Adrenal gland (tissue), 12 donors: ENCODE data around the gene CENPE. TPM values are rescaled to one million over a fixed set of nuclear protein-coding genes. Genes with fewer than 3 reads are reported as not detected.

Source experiments
- DNase-seq, 7 donors: peaks; one replicate each; pipeline ENCODE4 v3.0.0-alpha.2; 2019 to 2020
- H3K27ac ChIP-seq, 5 donors: fragments of 200-600 bp; sonication (generic) in 4 of 5; 1 replicate in 3 of 5; 2 replicates in 2 of 5; pipeline versions ENCODE4 v1.5.1 to v1.8.0; 2016 to 2020; ENCODE audit warnings: mild to moderate bottlenecking in 1 of 5
- H3K27me3 ChIP-seq: fragments of 200-600 bp; 2 replicates; pipeline ENCODE4 v1.8.0; 2021
- H3K36me3 ChIP-seq, 2 donors: fragments of 200-600 bp; replicated peaks in 1 of 2; 1 replicate in 1 of 2; 2 replicates in 1 of 2; pipeline versions ENCODE4 v1.5.1 to v1.8.0; 2018 to 2022
- H3K4me1 ChIP-seq, 2 donors: fragments of 200-600 bp; replicated peaks in 1 of 2; 1 replicate in 1 of 2; 2 replicates in 1 of 2; pipeline versions ENCODE4 v1.5.1 to v1.8.0; 2018 to 2021
- H3K4me3 ChIP-seq, 4 donors: fragments of 200-600 bp; sonication (generic) in 3 of 4; one replicate each; pipeline ENCODE4 v1.5.1; 2016 to 2018
- H3K9me3 ChIP-seq, 3 donors: fragments of 200-600 bp; sonication (generic) in 1 of 3; replicated peaks in 1 of 3; 1 replicate in 2 of 3; 2 replicates in 1 of 3; pipeline versions ENCODE4 v1.5.1 to v1.8.0; 2016 to 2021
- POLR2A ChIP-seq, 2 donors: fragments of 450-650 bp; IDR thresholded peaks; one replicate each; pipeline ENCODE4 v1.6.1; 2017; ENCODE audit warnings: antibody characterized with exemption in 2 of 2, mild to moderate bottlenecking in 2 of 2, moderate library complexity in 1 of 2
- WGBS, 4 donors: extraction: QIAGEN DNeasy Blood & Tissue Kit in 2 of 4; methylation state at CpG; one replicate each; pipeline versions ENCODE4 v1.1.5 to v1.1.7; 2013 to 2017; 5-methylcytosine and 5-hydroxymethylcytosine counted together
- intact Hi-C, 2 donors: fragments of 100-400 bp; cut with DNase I; formaldehyde crosslinking; loops; one replicate each; pipeline versions ENCODE4 v1.14.1 to v1.15.0; 2022 to 2023
- polyA plus RNA-seq, 3 donors: library from polyadenylated mRNA; stranded (reverse); fragments of 200-250 nt in 2 of 3; fragments of 350-450 nt in 1 of 3; fragmentation: Illumina TruSeq in 1 of 3; extraction: RNeasy Lipid Tissue Mini Kit (QIAGEN cat#74804) in 1 of 3; gene quantifications; one replicate each; pipeline ENCODE4 v1.2.3, GENCODE V29; 2013 to 2014
- total RNA-seq, 9 donors: library from RNA; depleted of rRNA in 4 of 9; stranded (reverse); fragments of >200 nt in 4 of 9; fragments of 120-200 nt in 1 of 9; fragmentation: NEBNext Ultra II Directional in 1 of 9; extraction: Animal tissue kit (Norgen Biotek cat#: 25700) in 1 of 9; gene quantifications; one replicate each; pipeline versions ENCODE4 v1.1.0 to v1.2.4, GENCODE V29; 2013 to 2023
- TF ChIP-seq, protein P1 (sequence below), 6 experiments: fragments of 450-650 bp in 4 of 6; fragments of 200-600 bp in 2 of 6; sonication (generic) in 1 of 6; IDR thresholded peaks; 1 replicate in 5 of 6; 2 replicates in 1 of 6; pipeline versions ENCODE4 v1.5.1 to v1.8.0; 2016 to 2021; ENCODE audit warnings: antibody characterized with exemption in 6 of 6, mild to moderate bottlenecking in 2 of 6, moderate library complexity in 1 of 6
- donor health status: healthy with polysubstance abuse.
- donor health status: Bipolar disorder and iron deficiency.
- donor health status: DM: yes; HTN: yes; CAD: no.
- donor health status: DM: no; HTN: no; CAD: no.
- donor health status: DM: no; HTN: no; CAD: no.
- donor health status: DM: yes; HTN: yes; CAD: no.

The CENPE gene
- total and polyA plus RNA-seq, 12 donors: 0.17 to 5.7 (median 0.87) TPM

DNA sequence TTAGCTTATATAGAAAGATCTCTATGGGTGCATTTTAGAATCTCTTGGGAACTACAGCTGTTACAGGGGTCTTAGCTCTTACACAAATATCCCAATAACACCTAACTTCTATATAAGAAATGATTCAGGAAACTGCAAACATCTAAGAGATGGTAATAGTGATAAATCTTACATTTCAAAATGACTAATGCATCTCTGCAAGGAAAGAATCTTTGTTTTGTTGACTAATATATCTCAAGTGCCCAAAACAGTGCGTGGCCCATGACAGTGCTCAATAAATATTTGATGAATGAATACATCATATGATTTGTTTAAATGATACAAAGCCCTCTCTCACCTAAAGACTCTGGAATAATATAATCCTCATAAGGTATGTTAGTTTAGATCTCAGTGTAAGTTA lies 47.5 kb downstream of the CENPE start:
- H3K4me3 ChIP-seq: no peak overlapping the region
- H3K27ac ChIP-seq: no peak overlapping the region
- no peak for DNase-seq
- 70 to 94% (median 86%) methylated on average over 1 of the region's 1 CpG for WGBS, 4 donors
- H3K4me1 ChIP-seq: no peaks in the 10 kb centered on the region
- H3K27me3 ChIP-seq: no peaks in the 10 kb centered on the region
- TF ChIP-seq POLR2A (IDR thresholded peaks at IDR 0.05): no peak
- TF ChIP-seq, protein P1, sequence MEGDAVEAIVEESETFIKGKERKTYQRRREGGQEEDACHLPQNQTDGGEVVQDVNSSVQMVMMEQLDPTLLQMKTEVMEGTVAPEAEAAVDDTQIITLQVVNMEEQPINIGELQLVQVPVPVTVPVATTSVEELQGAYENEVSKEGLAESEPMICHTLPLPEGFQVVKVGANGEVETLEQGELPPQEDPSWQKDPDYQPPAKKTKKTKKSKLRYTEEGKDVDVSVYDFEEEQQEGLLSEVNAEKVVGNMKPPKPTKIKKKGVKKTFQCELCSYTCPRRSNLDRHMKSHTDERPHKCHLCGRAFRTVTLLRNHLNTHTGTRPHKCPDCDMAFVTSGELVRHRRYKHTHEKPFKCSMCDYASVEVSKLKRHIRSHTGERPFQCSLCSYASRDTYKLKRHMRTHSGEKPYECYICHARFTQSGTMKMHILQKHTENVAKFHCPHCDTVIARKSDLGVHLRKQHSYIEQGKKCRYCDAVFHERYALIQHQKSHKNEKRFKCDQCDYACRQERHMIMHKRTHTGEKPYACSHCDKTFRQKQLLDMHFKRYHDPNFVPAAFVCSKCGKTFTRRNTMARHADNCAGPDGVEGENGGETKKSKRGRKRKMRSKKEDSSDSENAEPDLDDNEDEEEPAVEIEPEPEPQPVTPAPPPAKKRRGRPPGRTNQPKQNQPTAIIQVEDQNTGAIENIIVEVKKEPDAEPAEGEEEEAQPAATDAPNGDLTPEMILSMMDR (IDR thresholded peaks at IDR 0.05): no peak
- H3K36me3 ChIP-seq: no peaks in the 10 kb centered on the region
- no peaks in the 10 kb centered on the region for H3K9me3 ChIP-seq
- intact Hi-C loops: no loop called here

DNA sequence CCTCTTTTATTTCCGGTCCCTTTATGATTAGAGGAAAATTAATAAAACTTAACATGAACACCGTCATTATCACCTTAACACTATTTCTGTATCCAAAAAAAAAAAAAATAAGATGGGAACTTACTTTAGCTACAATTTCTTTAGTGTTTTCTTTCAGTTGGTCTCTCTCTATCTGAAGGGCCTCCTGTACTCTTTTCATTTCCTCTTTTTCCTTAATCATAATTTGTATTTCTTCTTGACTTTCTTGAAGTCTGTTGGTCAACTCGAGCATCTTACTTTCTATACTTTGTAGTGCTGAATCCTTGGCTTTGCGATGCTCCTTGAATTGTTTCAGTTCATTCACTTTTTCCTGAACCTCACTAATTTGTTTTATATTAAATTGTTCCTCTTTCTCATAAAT lies 53.2 kb downstream of the CENPE start:
- Histone ChIP-seq H3K4me1 (no peaks in the 10 kb centered on the region), H3K4me3 (no peak overlapping the region), H3K9me3 (no peaks in the 10 kb centered on the region), H3K36me3 (no peaks in the 10 kb centered on the region), H3K27ac (no peak overlapping the region), H3K27me3 (no peaks in the 10 kb centered on the region)
- TF ChIP-seq, protein P1 (IDR thresholded peaks at IDR 0.05): no peak
- no peak for DNase-seq
- intact Hi-C loops: no loop called here
- WGBS, 4 donors: 94 to 95% (median 95%) methylated on average over 4 of the region's 4 CpGs

DNA sequence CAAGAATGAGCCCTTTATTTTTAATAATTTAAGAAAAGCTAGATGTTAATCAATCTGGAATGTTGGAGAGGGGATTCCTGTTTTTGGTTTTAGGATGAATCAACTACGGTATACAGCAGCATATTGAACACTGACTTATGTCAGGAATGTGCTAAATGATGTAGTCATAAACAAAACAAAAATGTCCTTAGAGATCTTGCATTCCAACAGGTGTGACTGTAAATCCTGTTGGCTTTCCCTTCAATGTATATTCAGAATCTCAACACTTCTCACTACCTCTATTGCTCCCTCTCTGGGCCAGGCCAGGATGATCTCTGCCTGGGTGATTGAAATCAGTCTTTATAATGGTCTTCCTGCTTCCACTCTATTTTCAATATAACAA lies 60.7 kb downstream of the CENPE start:
- no peak overlapping the region for H3K4me3 ChIP-seq
- no peaks in the 10 kb centered on the region for H3K4me1 ChIP-seq
- TF ChIP-seq POLR2A (IDR thresholded peaks at IDR 0.05): no peak
- TF ChIP-seq, protein P1 (IDR thresholded peaks at IDR 0.05): no peak
- H3K27me3 ChIP-seq: no peaks in the 10 kb centered on the region
- intact Hi-C loops: no loop called here
- no peak overlapping the region for H3K27ac ChIP-seq
- 93 to 96% (median 94%) methylated on average over 1 of the region's 1 CpG for WGBS, 4 donors
- no peak for DNase-seq
- no peaks in the 10 kb centered on the region for H3K36me3 ChIP-seq
- H3K9me3 ChIP-seq: no peaks in the 10 kb centered on the region

DNA sequence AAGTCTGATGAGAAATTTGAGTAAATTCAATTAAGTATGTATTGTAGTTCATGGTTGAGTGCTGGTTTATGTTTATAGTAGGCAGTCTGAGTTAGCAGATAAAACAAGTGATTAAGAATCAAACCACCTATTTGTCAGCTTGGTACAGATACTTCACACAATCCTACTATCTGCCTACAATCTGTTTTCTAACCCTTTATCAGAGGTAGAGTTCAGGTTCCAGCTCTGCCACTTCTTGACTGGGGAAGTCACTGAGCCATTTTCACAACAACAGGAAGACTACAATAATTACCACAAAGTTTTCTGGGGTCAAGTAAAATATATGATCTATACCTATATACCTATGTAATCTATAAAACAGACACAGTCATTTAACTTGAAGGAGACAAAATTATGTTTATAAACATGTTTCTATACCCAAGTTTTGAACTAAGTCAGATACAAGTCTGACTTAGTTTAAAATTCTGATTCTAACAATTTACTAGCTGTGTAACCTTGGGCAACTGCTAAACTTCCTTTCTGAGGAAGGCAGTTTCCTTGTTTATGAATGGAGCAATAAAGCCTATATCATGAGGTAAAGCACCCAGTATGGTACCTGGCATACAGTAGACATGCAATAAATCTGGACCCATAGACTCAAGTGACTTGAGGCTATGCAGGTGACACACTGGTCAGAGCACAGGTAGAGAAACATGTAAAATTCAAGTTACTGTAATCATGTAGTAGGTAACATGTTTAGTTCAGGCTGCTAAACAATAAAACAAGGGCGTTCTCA lies 61.3 kb downstream of the CENPE start:
- Histone ChIP-seq H3K4me1 (no peaks in the 10 kb centered on the region), H3K36me3 (no peaks in the 10 kb centered on the region), H3K27ac (no peak overlapping the region), H3K9me3 (no peaks in the 10 kb centered on the region), H3K4me3 (no peak overlapping the region), H3K27me3 (no peaks in the 10 kb centered on the region)
- DNase-seq: no peak
- TF ChIP-seq POLR2A (IDR thresholded peaks at IDR 0.05): no peak
- TF ChIP-seq, protein P1 (IDR thresholded peaks at IDR 0.05): no peak
- 43 to 100% (median 92%) methylated on average over 1 of the region's 1 CpG for WGBS, 4 donors
- intact Hi-C loops: no loop called here
